Right kidney (tissue), 1 donor: ENCODE data around the gene RCL1.

Experiments used
- DNase-seq: peaks from one replicate; pipeline ENCODE4 v3.0.0-alpha.2; 2016

The RCL1 gene

GRCh38 chr9:4810565-4810964 is 17.8 kb downstream of the RCL1 start:
- no peak for DNase-seq

DNA sequence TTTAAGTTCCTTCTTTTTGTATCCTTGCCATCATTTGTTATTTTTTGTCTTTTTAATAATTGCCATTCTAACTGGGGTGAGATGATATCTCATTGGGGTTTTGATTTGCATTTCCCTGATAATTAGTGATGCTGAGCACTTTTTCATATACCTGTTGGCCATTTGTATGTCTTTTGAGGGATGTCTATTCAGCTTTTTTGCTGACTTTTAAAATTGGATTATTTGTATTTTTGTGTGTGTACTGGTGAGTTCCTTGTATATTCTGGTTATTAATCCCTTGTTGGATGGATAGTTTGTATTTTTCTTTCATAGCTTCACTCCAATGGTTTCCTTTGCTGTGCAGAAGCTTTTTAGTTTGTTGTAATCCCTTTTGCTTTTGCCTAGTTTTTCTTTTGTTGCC is 19.1 kb downstream of the RCL1 start:
- DNase-seq, result no peak

GRCh38 chr9:4812858-4813257 is 20.1 kb downstream of the RCL1 start:
- DNase-seq, result no peak

- no peak for DNase-seq
These were observed 22.2 kb downstream of the RCL1 start for GRCh38 chr9:4814913-4815312.

DNA sequence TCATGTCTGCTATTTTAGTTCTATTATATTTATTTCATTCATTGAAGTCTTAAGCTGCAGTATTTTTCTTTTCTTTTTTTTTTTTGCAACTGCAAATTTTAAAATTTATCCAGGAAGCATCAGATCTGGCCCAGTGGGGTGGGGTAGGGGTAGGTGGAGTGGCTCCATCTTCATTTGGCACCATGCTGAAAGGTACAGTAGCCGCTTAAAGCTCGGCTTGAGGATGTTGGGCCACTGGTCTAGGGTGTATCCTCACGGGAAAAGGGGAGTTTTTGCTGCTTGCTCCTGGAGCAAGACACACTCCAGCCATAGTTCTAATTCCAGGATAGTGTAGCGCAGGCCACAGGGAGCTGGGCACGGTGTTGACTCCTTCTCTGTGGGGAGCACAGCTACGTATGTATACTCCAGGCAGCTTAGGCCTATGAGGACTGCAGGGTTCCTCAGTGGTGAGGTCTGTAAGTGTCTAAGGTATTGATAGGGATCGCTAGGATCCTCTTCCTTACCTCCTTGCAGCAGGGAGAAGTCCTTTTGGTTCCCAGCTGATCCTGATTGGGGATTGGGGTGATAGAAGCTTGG is 22.7 kb downstream of the RCL1 start:
- no peak for DNase-seq

DNA sequence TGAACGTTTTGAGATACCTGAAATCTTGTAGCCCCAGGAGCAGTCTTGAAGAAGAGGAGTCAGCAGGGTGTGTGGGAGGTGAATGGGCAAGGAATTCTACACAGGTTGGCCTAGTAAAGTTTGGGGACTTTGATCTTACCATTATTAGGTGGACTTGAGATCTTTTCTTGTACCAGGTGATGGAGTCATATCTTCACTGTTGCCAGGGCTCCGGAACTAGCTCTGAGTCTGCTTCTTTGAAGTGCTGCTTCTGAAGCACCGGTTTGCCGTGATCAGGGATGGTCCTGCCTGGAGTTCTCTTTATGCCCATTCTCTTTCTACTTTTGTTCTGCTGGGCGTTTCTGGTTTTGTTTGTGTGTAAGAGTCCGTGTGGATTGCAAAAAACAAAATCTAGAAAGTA is 27.4 kb downstream of the RCL1 start:
- DNase-seq, result no peak

DNA sequence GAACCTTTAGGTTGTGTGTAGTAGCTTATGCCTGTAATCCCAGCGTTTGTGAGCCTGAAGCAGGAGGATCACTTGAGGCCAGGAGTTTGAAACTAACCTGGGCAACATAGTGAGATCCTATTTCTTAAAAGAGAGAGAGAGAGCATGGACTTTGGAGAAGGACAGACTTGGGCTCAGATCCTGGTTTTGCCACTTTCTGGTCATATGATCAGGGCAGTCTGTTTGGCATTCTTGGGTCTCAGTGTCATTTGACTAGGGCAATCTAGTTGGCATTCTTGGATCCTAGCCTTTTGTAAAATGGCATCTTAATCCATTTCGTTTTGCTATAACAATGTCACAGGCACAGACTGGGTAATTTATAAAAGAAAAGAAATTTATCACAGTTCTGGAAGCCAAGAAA is 28.4 kb downstream of the RCL1 start:
- DNase-seq, result no peak

- DNase-seq, result no peak
These were observed 29.3 kb downstream of the RCL1 start for GRCh38 chr9:4822057-4822456.

DNA sequence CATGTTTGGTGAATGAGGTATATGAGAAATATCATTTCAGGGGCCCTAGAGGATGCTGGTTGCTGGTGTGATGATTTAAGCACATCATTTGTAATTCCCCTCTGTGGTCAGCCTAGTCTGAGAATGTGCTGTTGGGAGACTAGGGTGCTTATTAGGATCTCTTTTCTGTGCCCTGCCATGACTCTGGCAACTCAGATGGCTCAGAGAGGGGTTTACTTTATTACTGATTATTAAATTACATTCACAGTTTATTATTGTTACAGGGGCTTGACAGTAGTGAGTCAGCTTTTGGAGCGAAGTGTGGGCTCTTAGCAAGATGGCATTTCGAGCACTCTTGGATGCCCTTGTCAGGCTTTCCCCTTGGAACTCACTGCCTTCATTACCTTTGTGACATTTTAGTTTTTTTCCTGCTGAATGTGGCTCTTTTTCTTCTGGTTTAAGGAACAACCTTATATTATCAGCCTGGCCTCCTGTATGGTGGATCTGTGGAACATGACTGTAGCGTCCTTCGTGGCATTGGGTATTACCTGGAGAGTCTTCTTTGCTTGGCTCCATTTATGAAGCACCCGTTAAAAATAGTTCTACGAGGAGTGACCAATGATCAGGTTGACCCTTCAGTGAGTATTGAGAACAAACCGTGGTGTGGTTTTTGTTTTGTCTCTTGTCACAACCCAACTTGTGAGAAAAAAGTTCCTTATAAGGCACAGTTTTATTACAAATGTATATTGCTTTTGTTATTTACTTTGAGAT is 33.8 kb downstream of the RCL1 start:
- no peak for DNase-seq

DNA sequence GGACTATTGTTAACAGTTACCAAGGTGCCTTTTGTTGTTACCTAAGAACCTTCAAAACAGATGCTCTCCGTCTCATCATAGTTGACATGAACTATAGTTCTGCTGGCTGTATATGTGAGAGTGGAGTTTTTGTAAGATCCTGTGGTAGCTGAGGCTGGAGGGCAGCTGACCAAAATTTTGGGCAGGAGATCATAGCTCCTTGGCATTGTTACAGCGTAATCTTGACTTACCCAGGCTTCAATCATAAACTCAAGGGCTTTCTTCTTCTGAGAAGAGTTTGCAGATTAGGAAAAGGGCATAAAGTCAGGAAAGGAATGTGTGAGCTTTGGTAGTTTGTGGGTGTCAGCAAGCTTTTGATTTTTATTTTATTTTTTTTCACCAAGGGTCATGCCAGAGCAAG is 34.5 kb downstream of the RCL1 start:
- DNase-seq, result no peak

GRCh38 chr9:4828761-4829160 is 36.0 kb downstream of the RCL1 start:
- no peak for DNase-seq

GRCh38 chr9:4829969-4830368 is 37.2 kb downstream of the RCL1 start:
- DNase-seq, result no peak

- DNase-seq, result no peak
These were observed 38.0 kb downstream of the RCL1 start for GRCh38 chr9:4830699-4831098.

DNA sequence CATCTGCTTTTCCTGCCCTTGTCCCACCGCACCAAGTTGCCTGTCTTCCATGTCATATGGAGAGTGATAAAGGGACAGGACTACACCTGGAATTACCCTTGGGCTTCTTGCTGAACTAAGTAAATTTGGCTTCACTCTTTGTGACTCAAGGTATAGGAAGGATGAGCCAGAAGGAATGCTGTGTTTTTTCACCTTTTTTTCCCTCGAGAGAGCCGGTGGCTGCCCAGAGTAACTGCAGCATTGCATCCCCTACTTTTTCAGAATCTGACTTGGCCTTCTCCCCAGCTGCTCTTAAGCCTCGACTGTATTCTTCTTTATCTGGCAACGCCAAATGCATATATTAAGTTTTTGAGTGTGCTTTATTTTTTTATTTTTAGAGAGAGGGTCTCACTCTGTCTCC is 38.4 kb downstream of the RCL1 start:
- DNase-seq, result no peak

DNA sequence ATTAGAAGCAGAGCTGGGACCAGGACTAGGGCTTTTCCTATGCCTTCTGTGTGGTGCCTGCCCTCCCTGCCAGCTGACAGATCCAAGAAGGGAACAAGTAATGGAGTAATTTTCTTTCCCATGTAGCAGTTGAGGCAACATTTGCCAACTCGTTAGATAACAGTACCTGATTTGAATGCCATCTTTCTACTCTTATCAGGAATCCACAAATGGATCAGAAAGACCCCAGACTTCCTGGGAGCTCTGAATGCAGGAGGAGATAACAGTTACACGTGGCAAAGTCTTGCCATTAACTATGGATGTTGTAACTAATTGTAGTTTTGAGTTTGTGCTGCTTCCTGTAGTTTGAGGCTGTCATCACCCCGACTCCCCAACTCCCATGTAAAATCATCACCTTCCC is 39.2 kb downstream of the RCL1 start:
- DNase-seq, result no peak

DNA sequence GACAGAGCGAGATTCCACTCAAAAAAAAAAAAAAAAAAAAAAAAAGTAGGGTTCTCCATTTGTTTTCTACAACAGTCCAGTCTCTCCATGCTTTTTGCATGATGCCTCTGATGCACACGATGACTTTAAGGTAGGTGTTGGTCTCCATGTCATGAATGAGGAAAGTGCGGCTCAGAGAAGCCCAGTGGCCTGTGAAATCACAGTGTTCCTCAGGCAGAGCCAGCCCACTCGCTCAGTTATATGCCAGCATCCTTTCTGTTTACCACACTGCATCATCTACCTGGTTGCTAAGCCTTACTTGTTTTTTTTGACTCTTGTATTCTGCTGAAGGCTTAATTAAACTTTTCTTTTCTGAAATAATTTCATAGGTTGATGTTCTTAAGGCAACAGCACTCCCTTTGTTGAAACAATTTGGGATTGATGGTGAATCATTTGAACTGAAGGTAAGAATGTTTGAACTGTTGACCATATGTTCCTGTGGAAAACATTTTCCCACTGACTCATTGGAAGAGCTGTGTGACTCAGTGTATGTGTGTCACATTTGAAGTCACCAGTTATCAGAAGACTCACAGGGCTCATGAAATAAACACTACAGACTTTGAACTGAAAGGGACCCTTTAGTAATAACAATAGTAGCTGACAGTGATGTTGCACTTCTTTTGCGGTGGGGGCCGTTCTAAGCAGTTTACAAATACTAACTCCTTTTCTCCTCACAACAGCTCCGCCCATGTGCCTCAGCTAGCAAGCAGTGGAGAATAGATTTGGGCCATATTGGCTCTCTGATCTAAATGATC is 40.2 kb downstream of the RCL1 start:
- DNase-seq, result no peak

- no peak for DNase-seq
These were observed 41.2 kb downstream of the RCL1 start for GRCh38 chr9:4833781-4834560.

GRCh38 chr9:4836676-4837075 is 43.9 kb downstream of the RCL1 start:
- no peak for DNase-seq

GRCh38 chr9:4837261-4838188 is 44.8 kb downstream of the RCL1 start:
- no peak for DNase-seq

GRCh38 chr9:4838189-4838546 is 45.4 kb downstream of the RCL1 start:
- DNase-seq, result no peak

DNA sequence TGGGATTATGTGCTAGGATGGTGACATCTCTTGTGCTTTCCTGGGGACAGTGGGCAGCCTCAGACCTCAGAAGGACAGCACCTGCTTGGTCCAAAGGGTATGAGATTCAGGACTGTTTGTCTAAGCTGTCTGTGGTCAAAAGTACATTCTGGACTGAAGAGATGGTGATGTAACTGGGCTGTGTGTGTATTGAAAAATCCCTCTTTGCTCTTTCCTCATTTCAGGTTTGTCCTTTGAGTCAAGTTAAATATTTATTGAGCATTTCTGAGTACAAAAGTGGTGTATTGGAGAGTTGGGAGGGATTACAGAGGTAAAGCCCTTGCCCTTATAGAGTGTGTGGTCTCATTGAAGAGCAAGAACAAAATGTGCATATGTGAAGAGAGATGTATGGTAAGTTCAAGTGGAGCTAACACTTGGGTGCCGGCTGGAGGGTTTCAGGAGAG is 46.7 kb downstream of the RCL1 start:
- DNase-seq, result no peak

DNA sequence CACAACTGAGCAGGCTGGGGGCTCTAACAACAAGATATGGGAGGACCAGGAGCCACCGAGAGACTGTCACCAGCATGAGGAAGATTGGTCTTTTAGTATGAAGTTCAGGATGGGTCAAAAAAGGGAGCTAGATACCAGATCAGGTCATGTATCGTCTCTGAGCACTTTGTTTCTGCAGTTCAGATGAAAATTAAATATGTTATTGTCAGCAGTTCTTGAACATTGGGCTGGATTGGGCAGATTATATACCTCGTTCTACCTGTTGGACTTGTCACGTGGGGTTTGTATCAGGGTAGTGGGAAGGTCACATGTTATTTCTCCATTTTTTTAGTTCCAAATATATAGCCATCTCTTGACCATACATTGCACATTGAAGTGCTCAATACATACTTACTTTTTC is 47.3 kb downstream of the RCL1 start:
- DNase-seq, result no peak
